Jurkat, Clone E6-1 (cell line): Measurements from ENCODE around the gene KIAA0408.

Experiments used
- DNase-seq: peaks from one replicate; pipeline ENCODE4 v3.0.0-alpha.2; 2011; ENCODE audit warnings: low read depth, low spot score
- H3K4me3 ChIP-seq: 2 replicates; pipeline ENCODE4 v1.5.1; 2011; ENCODE audit warnings: mild to moderate bottlenecking, low read length, control low read depth, moderate library complexity

The KIAA0408 gene

GRCh38 chr6:127464881-127465459 is 5.8 kb upstream of the KIAA0408 start:
- no peak overlapping the region for H3K4me3 ChIP-seq
- peak; percentile 34 for DNase-seq

- H3K4me3 ChIP-seq, result no peak overlapping the region
- no peak for DNase-seq
Measured at GRCh38 chr6:127464161-127464880, 5.1 kb upstream of the KIAA0408 start.

- no peak for DNase-seq
- H3K4me3 ChIP-seq, result no peak overlapping the region
Measured at GRCh38 chr6:127463056-127463455, 3.9 kb upstream of the KIAA0408 start.

- no peak for DNase-seq
- no peak overlapping the region for H3K4me3 ChIP-seq
Measured at GRCh38 chr6:127462376-127462775, 3.2 kb upstream of the KIAA0408 start.

- peak; percentile 85 for DNase-seq
- no peak overlapping the region for H3K4me3 ChIP-seq
Measured at GRCh38 chr6:127460465-127460864, 1.3 kb upstream of the KIAA0408 start.

DNA sequence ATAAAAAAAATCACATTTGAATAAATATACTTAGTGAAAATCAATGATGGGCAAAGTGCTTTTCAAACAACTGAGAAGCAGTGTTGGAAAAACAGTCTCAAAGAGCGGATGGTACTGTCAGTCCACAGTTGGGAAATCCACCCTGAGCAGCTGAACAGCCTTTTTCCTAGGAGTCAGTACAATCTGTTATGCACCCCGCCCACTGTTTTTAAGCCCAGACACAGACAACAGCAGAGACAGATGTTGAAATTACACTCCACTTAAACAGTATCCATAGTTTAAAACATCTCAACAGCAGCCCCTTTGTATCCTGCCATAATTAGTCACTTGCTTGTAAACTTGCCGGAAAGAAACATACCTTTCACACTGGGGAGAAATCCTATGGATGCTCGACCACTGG is 372 bp downstream of the KIAA0408 start:
- no peak for DNase-seq
- H3K4me3 ChIP-seq, result no peak overlapping the region

DNA sequence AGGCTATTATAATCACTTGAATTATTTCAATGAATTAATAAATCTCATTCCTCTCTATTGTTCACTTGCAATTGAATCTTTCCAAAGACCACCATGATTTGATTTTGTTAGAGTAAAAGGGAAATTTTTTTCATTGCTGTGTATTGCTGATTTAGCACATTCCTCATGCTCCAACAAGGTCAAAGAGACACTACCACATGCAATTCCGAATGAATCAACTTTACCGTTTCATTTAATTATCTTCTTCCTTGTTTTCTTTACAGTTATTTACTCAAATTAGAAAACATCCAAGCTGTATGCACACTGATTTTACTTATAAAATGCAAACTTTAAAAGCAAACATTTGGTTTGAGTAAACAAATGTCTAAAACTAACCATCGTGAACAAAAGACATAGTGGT is 967 bp downstream of the KIAA0408 start:
- DNase-seq, result no peak
- no peak overlapping the region for H3K4me3 ChIP-seq

GRCh38 chr6:127457456-127458064 is 1.6 kb downstream of the KIAA0408 start:
- H3K4me3 ChIP-seq, result no peak overlapping the region
- no peak for DNase-seq

GRCh38 chr6:127456465-127456864 is 2.7 kb downstream of the KIAA0408 start:
- no peak for DNase-seq
- H3K4me3 ChIP-seq, result no peak overlapping the region

- DNase-seq, result no peak
- no peak overlapping the region for H3K4me3 ChIP-seq
Measured at GRCh38 chr6:127453845-127454619, 5.2 kb downstream of the KIAA0408 start.

DNA sequence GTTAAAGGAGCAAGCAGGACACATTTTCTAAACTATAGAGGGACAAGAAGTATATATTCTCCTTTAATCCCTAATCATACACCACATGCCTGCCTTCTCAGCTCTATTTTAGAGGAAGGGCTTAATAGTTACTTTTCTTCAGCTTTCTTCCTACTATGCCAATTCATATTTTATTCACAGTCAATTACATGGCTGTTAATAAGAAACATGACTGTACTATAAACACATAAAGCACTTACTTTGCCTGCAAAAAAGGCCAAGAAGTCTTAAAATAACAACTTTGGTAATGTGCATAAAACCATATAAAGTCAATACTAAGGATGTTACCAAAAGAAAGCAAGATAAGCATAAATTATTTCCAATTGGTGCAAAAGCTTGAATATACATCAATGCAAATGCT is 6.4 kb downstream of the KIAA0408 start:
- DNase-seq, result no peak

GRCh38 chr6:127451388-127451787 is 7.8 kb downstream of the KIAA0408 start:
- no peak overlapping the region for H3K4me3 ChIP-seq
- no peak for DNase-seq

More for the DNA sequence above, 6.4 kb downstream of the KIAA0408 start:
- H3K4me3 ChIP-seq, result no peak overlapping the region

DNA sequence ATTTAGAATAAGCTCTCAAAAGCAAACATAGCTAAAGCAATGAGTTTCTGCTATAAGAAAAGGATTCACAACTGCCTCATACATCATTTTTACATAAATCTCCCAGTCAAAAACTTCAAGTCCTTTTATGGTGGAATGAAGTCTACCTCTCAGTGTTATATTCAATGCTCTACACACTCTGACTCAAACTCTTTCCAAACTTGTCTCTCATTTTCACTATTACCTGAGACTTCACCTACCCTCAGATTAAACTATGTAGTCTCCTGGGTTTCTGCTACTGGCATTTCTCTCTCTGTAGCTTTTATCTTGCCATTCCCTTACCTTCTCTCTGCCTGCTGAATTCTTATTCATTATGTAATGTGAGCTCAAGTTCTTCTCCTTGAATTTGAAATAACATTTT is 11.4 kb downstream of the KIAA0408 start:
- no peak overlapping the region for H3K4me3 ChIP-seq
- no peak for DNase-seq

DNA sequence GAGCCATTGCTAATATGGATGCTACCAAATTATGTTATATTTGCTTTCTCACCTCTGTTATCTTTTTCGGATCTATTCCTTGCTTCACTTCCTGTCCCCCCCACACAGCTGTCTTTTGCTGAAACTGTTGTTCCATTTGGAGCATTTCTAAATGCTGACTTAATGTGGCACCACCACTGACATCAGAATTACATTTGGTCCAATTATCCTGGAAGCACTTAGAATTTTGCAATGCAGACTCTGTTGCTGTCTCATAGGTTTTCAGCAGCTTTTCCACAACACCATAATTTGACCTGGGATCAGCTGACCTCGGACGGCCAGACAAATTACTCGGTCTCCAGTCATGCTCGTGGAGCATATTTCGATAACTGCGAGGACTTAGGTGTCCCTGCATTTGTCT is 12.8 kb downstream of the KIAA0408 start:
- peak; percentile 10 for DNase-seq

DNA sequence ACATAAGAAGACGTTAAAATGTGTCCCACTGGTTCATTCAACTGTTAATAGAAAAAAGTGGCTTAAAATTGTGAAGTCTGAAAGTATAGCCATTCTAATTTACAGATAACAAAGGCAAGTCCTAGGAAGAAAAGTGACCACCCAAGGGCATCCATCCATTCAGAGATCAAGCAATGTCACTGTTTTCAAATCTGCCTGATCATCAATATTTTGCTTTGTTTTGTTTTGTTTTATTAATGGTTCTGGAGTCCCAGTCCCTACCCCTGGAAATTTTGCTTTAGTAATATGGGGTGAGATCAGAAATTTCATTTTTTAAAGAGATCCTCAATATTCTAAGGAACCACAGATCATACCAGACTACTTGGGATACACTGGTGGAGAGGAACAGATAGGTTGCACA is 17.3 kb downstream of the KIAA0408 start:
- DNase-seq, result no peak

More for the DNA sequence above, 12.8 kb downstream of the KIAA0408 start:
- H3K4me3 ChIP-seq, result no peak overlapping the region

DNA sequence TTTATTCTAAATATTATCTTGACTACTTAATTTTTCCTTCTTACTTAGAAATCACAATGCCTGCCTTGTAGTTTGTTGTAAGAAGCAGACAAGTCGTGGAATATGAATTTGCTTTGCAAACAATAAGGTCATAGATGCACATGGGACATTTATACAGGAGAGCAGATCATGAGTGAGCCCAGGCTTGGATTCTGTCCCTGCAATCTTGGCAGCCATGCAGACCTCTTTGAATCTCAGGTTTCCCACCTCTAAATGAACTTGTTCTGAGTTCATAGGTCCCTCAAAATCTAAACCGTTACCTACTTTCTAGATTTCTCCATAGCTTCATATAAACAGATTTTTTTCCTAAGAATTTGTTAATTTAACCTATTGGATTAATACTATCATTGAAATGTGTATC is 19.5 kb downstream of the KIAA0408 start:
- no peak overlapping the region for H3K4me3 ChIP-seq
- DNase-seq, result no peak

More for the DNA sequence above, 17.3 kb downstream of the KIAA0408 start:
- H3K4me3 ChIP-seq, result no peak overlapping the region

GRCh38 chr6:127436578-127437110 is 22.5 kb downstream of the KIAA0408 start:
- no peak overlapping the region for H3K4me3 ChIP-seq
- DNase-seq, result no peak

DNA sequence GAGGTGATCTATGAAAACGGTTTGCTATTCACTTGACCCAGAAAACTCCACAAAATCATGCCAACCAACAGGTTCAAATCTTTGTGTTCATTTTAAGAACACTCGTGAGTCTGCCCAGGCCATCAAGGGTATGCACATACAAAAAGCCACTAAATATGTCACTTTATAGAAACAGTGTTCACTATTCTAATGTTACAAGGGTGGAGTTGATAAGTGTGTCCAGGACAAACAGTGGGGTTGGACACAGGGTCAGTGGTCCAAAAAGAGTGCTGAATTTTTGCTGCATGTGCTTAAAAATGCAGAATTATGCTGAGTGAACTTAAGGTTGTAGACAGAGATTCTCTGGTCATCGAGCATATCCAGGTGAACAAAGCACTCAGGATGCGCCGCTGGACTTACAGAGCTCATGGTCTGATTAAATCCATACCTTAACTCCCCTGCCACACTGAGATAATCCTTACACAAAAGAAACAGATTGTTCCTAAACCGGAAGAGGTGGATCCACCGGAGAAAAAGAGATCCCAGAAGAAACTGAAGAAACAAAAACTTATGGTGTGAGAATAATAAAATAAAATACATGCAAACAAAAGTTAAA is 23.5 kb downstream of the KIAA0408 start:
- no peak overlapping the region for H3K4me3 ChIP-seq
- DNase-seq, result no peak

GRCh38 chr6:127434651-127435050 is 24.5 kb downstream of the KIAA0408 start:
- DNase-seq, result no peak

More at GRCh38 chr6:127434651-127435050, 24.5 kb downstream of the KIAA0408 start:
- no peak overlapping the region for H3K4me3 ChIP-seq
